Sigmoid colon (tissue), 4 donors: Measurements from ENCODE around the gene UCN2.

Source experiments
- EP300 ChIP-seq, 4 donors: sonication (generic); formaldehyde crosslinking; IDR thresholded peaks; one replicate each; pipeline ENCODE4 v1.6.1; 2017; ENCODE audit warnings: antibody characterized with exemption in 4 of 4
- POLR2A ChIP-seq, 2 donors: fragments of 450-650 bp; IDR thresholded peaks; one replicate each; pipeline ENCODE4 v1.6.1; 2016; ENCODE audit warnings: antibody characterized with exemption in 2 of 2, mild to moderate bottlenecking in 2 of 2, moderate library complexity in 2 of 2
- POLR2AphosphoS5 ChIP-seq, 4 donors: sonication (generic); formaldehyde crosslinking; IDR thresholded peaks; one replicate each; pipeline ENCODE4 v1.6.1; 2017; ENCODE audit warnings: antibody characterized with exemption in 4 of 4
- TF ChIP-seq, protein P1 (sequence below), 4 experiments: fragments of 450-650 bp in 3 of 4; fragments of 200-600 bp in 1 of 4; IDR thresholded peaks; one replicate each; pipeline ENCODE4 v1.5.1; 2016 to 2019; ENCODE audit warnings: antibody characterized with exemption in 4 of 4, mild to moderate bottlenecking in 3 of 4, moderate library complexity in 2 of 4

DNA sequence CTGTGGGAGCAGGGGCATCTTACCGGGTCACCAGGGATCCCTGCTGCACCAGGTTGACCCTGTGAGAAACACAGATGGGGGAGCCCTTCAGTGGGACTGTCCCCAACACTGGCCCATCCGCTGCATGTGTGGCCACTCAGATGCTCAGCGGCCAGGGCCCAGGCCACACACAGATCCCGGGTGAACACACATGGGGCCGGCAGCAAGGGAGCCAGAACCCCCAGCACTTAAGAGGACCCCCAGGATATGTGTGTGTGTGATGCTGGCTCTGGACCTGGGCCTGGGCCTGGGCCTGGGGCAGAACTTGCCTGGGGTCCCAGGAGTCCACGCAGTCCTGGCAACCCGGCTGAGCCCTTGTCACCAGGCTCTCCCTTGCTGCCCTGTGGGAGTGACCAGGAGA is 4.9 kb upstream of the UCN2 start:
- TF ChIP-seq, protein P1, sequence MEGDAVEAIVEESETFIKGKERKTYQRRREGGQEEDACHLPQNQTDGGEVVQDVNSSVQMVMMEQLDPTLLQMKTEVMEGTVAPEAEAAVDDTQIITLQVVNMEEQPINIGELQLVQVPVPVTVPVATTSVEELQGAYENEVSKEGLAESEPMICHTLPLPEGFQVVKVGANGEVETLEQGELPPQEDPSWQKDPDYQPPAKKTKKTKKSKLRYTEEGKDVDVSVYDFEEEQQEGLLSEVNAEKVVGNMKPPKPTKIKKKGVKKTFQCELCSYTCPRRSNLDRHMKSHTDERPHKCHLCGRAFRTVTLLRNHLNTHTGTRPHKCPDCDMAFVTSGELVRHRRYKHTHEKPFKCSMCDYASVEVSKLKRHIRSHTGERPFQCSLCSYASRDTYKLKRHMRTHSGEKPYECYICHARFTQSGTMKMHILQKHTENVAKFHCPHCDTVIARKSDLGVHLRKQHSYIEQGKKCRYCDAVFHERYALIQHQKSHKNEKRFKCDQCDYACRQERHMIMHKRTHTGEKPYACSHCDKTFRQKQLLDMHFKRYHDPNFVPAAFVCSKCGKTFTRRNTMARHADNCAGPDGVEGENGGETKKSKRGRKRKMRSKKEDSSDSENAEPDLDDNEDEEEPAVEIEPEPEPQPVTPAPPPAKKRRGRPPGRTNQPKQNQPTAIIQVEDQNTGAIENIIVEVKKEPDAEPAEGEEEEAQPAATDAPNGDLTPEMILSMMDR (IDR thresholded peaks at IDR 0.05): no peak
- TF ChIP-seq POLR2A (IDR thresholded peaks at IDR 0.05): no peak
- no peak for TF ChIP-seq POLR2AphosphoS5 (IDR thresholded peaks at IDR 0.05)
- TF ChIP-seq EP300 (IDR thresholded peaks at IDR 0.05): no peak
